ENCODE data around the gene BHLHE40.

DNA sequence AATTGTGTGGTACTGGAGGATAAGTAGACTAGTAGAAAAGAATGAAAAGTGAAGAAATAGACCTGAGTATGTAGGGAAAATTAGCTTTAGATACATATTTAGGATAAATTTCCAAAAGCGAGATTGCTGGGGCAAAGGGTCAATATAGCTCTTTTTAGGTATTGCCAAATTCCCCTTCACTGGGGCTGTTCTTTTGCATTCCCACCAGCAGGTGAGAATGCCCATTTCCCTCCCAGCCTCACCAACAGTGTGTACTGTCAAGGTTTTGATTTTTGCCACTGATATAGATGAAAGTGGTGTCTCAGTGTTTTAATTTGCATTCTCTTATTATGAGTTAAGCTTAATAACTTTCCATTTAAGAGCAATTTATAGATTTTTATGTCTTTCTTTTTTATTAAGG, 35.7 kb upstream of the BHLHE40 start:
- TF ChIP-seq POLR2A (IDR thresholded peaks at IDR 0.05) (no peak), POLR2AphosphoS5 (IDR thresholded peaks at IDR 0.05) (no peak), EP300 (IDR thresholded peaks at IDR 0.05) (no peak)
- TF ChIP-seq, protein P1, sequence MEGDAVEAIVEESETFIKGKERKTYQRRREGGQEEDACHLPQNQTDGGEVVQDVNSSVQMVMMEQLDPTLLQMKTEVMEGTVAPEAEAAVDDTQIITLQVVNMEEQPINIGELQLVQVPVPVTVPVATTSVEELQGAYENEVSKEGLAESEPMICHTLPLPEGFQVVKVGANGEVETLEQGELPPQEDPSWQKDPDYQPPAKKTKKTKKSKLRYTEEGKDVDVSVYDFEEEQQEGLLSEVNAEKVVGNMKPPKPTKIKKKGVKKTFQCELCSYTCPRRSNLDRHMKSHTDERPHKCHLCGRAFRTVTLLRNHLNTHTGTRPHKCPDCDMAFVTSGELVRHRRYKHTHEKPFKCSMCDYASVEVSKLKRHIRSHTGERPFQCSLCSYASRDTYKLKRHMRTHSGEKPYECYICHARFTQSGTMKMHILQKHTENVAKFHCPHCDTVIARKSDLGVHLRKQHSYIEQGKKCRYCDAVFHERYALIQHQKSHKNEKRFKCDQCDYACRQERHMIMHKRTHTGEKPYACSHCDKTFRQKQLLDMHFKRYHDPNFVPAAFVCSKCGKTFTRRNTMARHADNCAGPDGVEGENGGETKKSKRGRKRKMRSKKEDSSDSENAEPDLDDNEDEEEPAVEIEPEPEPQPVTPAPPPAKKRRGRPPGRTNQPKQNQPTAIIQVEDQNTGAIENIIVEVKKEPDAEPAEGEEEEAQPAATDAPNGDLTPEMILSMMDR (IDR thresholded peaks at IDR 0.05): no peak
